Caco-2 (cell line): Measurements from ENCODE around the gene MSX1. TPM values are rescaled to one million over a fixed set of nuclear protein-coding genes. Genes with fewer than 3 reads are reported as not detected.
A peak's percentile ranks its signal among the peaks of the same experiment; 100 is the strongest.

Experiments used
- BruUV-seq: library from RNA; stranded (reverse); fragments of 400-500 nt; replicated peaks from 2 replicates; lab custom pipeline; 2021; lab: Mats Ljungman, UMichigan
- CTCF ChIA-PET: fragments of 300-600 bp; sonication (Branson Sonifier 250); formaldehyde crosslinking; loops from one replicate; lab custom pipeline; 2022; ENCODE audit warnings: antibody characterized with exemption; lab: Charles Lee
- POLR2A ChIA-PET: fragments of 300-600 bp; sonication (Branson Sonifier 250); formaldehyde crosslinking; loops from one replicate; lab custom pipeline; 2022; ENCODE audit warnings: antibody characterized with exemption; lab: Charles Lee
- DNase-seq, 2 experiments: peaks; one replicate each; pipeline versions ENCODE4 v3.0.0 to v3.0.0-alpha.2; 2020 to 2022
- H3K27me3 ChIP-seq: replicated peaks from 2 replicates; pipeline ENCODE4 v1.6.0; 2011; ENCODE audit warnings: low read length; ENCODE audit not compliant: control insufficient read depth, insufficient read depth
- H3K36me3 ChIP-seq: 2 replicates; pipeline ENCODE4 v1.5.1; 2011; ENCODE audit warnings: low read length; ENCODE audit not compliant: control insufficient read depth, insufficient read depth
- H3K4me1 ChIP-seq: fragments of 250-450 bp; sonication (Bioruptor Pico); 2 replicates; pipeline ENCODE4 v1.5.1; 2020; ENCODE audit warnings: mild to moderate bottlenecking
- H3K4me3 ChIP-seq: 2 replicates; pipeline ENCODE4 v1.5.1; 2011; ENCODE audit warnings: low read depth, mild to moderate bottlenecking, control low read depth, low read length
- H3K9me3 ChIP-seq: fragments of 250-450 bp; sonication (Bioruptor Pico); 2 replicates; pipeline ENCODE4 v1.5.1; 2020; ENCODE audit warnings: mild to moderate bottlenecking, moderate library complexity
- H3K27ac Mint-ChIP-seq: one replicate; pipeline ENCODE4 v1.8.0; 2022; ENCODE audit warnings: mixed read lengths; ENCODE audit not compliant: unreplicated experiment
- H3K27me3 Mint-ChIP-seq: one replicate; pipeline ENCODE4 v1.8.0; 2022; ENCODE audit warnings: mixed read lengths; ENCODE audit not compliant: insufficient read depth, unreplicated experiment
- H3K36me3 Mint-ChIP-seq: one replicate; pipeline ENCODE4 v1.8.0; 2022; ENCODE audit warnings: mild to moderate bottlenecking, mixed read lengths; ENCODE audit not compliant: insufficient read depth, unreplicated experiment
- H3K4me1 Mint-ChIP-seq: one replicate; pipeline ENCODE4 v1.8.0; 2022; ENCODE audit warnings: low read depth, mixed read lengths; ENCODE audit not compliant: unreplicated experiment
- H3K4me3 Mint-ChIP-seq: one replicate; pipeline ENCODE4 v1.8.0; 2022; ENCODE audit warnings: mild to moderate bottlenecking, moderate library complexity, mixed read lengths; ENCODE audit not compliant: unreplicated experiment
- H3K9me3 Mint-ChIP-seq: one replicate; pipeline ENCODE4 v1.8.0; 2022; ENCODE audit warnings: mixed read lengths; ENCODE audit not compliant: unreplicated experiment
- intact Hi-C: fragments of 100-400 bp; cut with micrococcal nuclease; formaldehyde crosslinking; loops from one replicate; pipeline ENCODE4 v1.10.0; 2022; ENCODE audit not compliant: unreplicated experiment
- total RNA-seq: library from RNA; stranded (reverse); gene quantifications from 2 replicates; pipeline ENCODE4 v1.2.3, GENCODE V29; 2022
- TF ChIP-seq, protein P1 (sequence below), 2 experiments: fragments of 200-600 bp in 1 of 2; IDR thresholded peaks; 1 replicate in 1 of 2; 2 replicates in 1 of 2; pipeline versions ENCODE4 v1.5.1 to v1.8.0; 2011 to 2022; ENCODE audit warnings: antibody characterized with exemption in 1 of 2, control low read depth in 1 of 2, inconsistent platforms in 1 of 2, low read depth in 1 of 2, low read length in 1 of 2, mild to moderate bottlenecking in 1 of 2, moderate library complexity in 1 of 2; ENCODE audit not compliant: insufficient read depth in 1 of 2, severe bottlenecking in 1 of 2, unreplicated experiment in 1 of 2

Gene MSX1
- total RNA-seq, 1 experiment from 2014 or later: 35.1 TPM

GRCh38 chr4:4875611-4876010 is 16.1 kb downstream of the MSX1 start:
- Mint-ChIP-seq H3K4me3 (no peak overlapping the region), H3K9me3 (no peaks in the 10 kb centered on the region), H3K27me3 (peaks cover 4% of the 10 kb centered on the region), H3K27ac (no peak overlapping the region), H3K4me1 (peaks cover 7% of the 10 kb centered on the region), H3K36me3 (no peaks in the 10 kb centered on the region)
- CTCF ChIA-PET: no interaction called here
- Histone ChIP-seq H3K4me1 (no peaks in the 10 kb centered on the region), H3K9me3 (no peaks in the 10 kb centered on the region), H3K4me3 (no peak overlapping the region), H3K36me3 (no peaks in the 10 kb centered on the region), H3K27me3 (no peaks in the 10 kb centered on the region)
- DNase-seq: no peak
- TF ChIP-seq, protein P1, sequence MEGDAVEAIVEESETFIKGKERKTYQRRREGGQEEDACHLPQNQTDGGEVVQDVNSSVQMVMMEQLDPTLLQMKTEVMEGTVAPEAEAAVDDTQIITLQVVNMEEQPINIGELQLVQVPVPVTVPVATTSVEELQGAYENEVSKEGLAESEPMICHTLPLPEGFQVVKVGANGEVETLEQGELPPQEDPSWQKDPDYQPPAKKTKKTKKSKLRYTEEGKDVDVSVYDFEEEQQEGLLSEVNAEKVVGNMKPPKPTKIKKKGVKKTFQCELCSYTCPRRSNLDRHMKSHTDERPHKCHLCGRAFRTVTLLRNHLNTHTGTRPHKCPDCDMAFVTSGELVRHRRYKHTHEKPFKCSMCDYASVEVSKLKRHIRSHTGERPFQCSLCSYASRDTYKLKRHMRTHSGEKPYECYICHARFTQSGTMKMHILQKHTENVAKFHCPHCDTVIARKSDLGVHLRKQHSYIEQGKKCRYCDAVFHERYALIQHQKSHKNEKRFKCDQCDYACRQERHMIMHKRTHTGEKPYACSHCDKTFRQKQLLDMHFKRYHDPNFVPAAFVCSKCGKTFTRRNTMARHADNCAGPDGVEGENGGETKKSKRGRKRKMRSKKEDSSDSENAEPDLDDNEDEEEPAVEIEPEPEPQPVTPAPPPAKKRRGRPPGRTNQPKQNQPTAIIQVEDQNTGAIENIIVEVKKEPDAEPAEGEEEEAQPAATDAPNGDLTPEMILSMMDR (IDR thresholded peaks at IDR 0.05; ENCODE audit: insufficient read depth in 1 of 2, low read depth in 1 of 2, low read length in 1 of 2, severe bottlenecking in 1 of 2, unreplicated experiment in 1 of 2): no peak
- no TSS peak for BruUV-seq
- intact Hi-C loops: no loop called here
- POLR2A ChIA-PET: no interaction called here

DNA sequence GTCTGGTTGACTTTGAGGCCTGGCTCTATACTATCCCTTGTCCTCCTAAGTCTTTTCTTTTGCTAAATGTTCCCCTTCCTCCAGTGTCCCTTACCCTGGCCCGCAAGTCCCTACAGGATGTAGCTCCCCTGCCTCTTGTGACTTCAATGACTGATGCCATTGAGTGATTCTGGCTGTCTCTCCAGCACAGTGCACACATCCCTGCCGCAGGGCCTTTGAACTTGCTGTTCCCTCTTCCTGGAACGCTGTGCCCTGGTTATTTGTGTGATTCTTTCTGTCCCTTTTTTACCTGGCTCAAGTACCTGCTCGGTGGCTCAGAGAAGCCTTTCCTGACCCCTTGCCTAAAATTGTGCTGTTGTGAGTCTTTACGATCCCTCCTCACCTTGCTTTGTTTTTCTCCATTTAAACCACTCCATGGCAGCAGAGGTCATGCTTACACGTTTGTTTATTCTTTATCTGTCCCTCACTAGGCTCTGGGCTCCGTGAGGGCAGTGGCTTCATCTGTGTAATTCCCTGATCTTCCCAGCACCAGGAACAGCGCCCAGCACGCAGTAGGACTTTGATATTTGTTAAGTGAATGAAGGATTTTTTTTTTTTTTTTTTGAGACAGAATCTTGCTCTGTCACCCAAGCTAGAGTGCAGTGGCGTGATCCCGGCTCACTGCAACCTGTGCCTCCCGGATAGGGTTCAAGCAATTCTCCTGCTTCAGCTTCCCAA is 17.6 kb downstream of the MSX1 start:
- Mint-ChIP-seq H3K4me3 (no peak overlapping the region), H3K36me3 (no peaks in the 10 kb centered on the region), H3K27me3 (no peaks in the 10 kb centered on the region), H3K9me3 (no peaks in the 10 kb centered on the region), H3K27ac (no peak overlapping the region), H3K4me1 (peaks cover 16% of the 10 kb centered on the region)
- Histone ChIP-seq H3K4me1 (no peaks in the 10 kb centered on the region), H3K36me3 (no peaks in the 10 kb centered on the region), H3K27me3 (no peaks in the 10 kb centered on the region), H3K9me3 (no peaks in the 10 kb centered on the region), H3K4me3 (no peak overlapping the region)
- POLR2A ChIA-PET: no interaction called here
- TF ChIP-seq, protein P1 (IDR thresholded peaks at IDR 0.05; ENCODE audit: insufficient read depth in 1 of 2, low read depth in 1 of 2, low read length in 1 of 2, severe bottlenecking in 1 of 2, unreplicated experiment in 1 of 2): no peak
- BruUV-seq: no TSS peak
- CTCF ChIA-PET: no interaction called here
- DNase-seq: no peak
- intact Hi-C loops: no loop called here

GRCh38 chr4:4880492-4880891 is 21.0 kb downstream of the MSX1 start:
- Mint-ChIP-seq H3K36me3 (no peaks in the 10 kb centered on the region), H3K27ac (no peak overlapping the region), H3K27me3 (no peaks in the 10 kb centered on the region), H3K4me3 (no peak overlapping the region), H3K4me1 (peaks cover 16% of the 10 kb centered on the region), H3K9me3 (no peaks in the 10 kb centered on the region)
- no peaks in the 10 kb centered on the region for H3K4me1 ChIP-seq
- ChIA-PET CTCF (no interaction called here), POLR2A (no interaction called here)
- H3K27me3 ChIP-seq: no peaks in the 10 kb centered on the region
- BruUV-seq: no TSS peak
- DNase-seq: no peak
- intact Hi-C loops: loop anchor here (1.0 kb wide), 1 partner anchor 392 kb away; no protein-coding TSS in a partner anchor
- H3K4me3 ChIP-seq: no peak overlapping the region
- H3K36me3 ChIP-seq: no peaks in the 10 kb centered on the region
- TF ChIP-seq, protein P1 (IDR thresholded peaks at IDR 0.05; ENCODE audit: insufficient read depth in 1 of 2, low read depth in 1 of 2, low read length in 1 of 2, severe bottlenecking in 1 of 2, unreplicated experiment in 1 of 2): peak; percentile 22 to 28
- no peaks in the 10 kb centered on the region for H3K9me3 ChIP-seq
